Esophagus squamous epithelium (tissue), 4 donors: ENCODE data around the gene DGKD.

Source experiments
- POLR2A ChIP-seq, 4 donors: fragments of 450-650 bp; IDR thresholded peaks; one replicate each; pipeline ENCODE4 v1.6.1; 2017; ENCODE audit warnings: antibody characterized with exemption in 4 of 4, mild to moderate bottlenecking in 4 of 4, moderate library complexity in 3 of 4
- TF ChIP-seq, protein P1 (sequence below), 6 experiments: fragments of 450-650 bp in 4 of 6; fragments of 200-600 bp in 2 of 6; sonication (generic) in 2 of 6; IDR thresholded peaks; one replicate each; pipeline ENCODE4 v1.5.1; 2016 to 2019; ENCODE audit warnings: antibody characterized with exemption in 6 of 6, mild to moderate bottlenecking in 4 of 6, moderate library complexity in 4 of 6

DNA sequence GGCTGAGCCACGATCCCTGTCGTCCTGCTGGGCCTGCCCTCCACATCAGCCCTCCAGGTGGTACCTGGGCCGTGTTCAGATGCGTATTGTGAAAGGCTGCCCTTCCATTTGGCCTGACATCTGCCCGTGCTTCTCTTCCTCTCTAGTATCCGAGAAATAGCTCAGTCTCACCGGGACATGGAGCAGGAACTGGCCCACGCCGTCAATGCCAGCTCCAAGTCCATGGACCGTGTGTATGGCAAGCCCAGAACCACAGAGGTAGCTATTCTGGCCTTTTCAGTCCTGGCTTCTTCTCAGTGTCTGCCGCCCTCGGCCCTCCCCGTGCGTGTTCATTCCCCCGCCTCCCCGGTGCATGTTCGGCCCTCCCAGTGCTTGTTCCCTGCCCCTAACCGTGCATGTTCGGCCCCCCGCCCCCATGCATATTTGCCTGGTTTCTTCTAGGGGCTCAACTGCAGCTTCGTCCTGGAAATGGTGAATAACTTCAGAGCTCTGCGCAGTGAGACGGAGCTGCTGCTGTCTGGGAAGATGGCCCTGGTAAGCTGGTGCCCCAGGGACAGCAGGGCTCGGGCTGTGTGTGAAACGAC, 108.0 kb downstream of the DGKD start:
- TF ChIP-seq, protein P1, sequence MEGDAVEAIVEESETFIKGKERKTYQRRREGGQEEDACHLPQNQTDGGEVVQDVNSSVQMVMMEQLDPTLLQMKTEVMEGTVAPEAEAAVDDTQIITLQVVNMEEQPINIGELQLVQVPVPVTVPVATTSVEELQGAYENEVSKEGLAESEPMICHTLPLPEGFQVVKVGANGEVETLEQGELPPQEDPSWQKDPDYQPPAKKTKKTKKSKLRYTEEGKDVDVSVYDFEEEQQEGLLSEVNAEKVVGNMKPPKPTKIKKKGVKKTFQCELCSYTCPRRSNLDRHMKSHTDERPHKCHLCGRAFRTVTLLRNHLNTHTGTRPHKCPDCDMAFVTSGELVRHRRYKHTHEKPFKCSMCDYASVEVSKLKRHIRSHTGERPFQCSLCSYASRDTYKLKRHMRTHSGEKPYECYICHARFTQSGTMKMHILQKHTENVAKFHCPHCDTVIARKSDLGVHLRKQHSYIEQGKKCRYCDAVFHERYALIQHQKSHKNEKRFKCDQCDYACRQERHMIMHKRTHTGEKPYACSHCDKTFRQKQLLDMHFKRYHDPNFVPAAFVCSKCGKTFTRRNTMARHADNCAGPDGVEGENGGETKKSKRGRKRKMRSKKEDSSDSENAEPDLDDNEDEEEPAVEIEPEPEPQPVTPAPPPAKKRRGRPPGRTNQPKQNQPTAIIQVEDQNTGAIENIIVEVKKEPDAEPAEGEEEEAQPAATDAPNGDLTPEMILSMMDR (IDR thresholded peaks at IDR 0.05) = no peak
- TF ChIP-seq POLR2A (IDR thresholded peaks at IDR 0.05) = no peak
